Gastrocnemius medialis (tissue), 4 donors: ENCODE data around the gene LRRC27. TPM values are rescaled to one million over a fixed set of nuclear protein-coding genes. Genes with fewer than 3 reads are reported as not detected.

ENCODE experiments used
- ATAC-seq, 2 donors: fragments of 150-250 bp; one replicate each; pipeline ENCODE4 v1.9.1; 2016
- DNase-seq, 2 donors: peaks; one replicate each; pipeline ENCODE4 v3.0.0-alpha.2; 2019
- H3K27ac ChIP-seq, 4 donors: fragments of 200-600 bp; sonication (generic); 1 replicate in 1 of 4; 2 replicates in 3 of 4; pipeline ENCODE4 v1.5.1; 2016 to 2018; ENCODE audit warnings: mild to moderate bottlenecking in 2 of 4, moderate library complexity in 1 of 4
- H3K27me3 ChIP-seq, 3 donors: fragments of 200-600 bp; sonication (generic) in 2 of 3; 1 replicate in 1 of 3; 2 replicates in 2 of 3; pipeline versions ENCODE4 v1.5.1 to v1.6.0; 2016 to 2019; ENCODE audit warnings: mild to moderate bottlenecking in 1 of 3, moderate library complexity in 1 of 3
- H3K36me3 ChIP-seq, 2 donors: fragments of 200-600 bp; sonication (generic) in 1 of 2; one replicate each; pipeline ENCODE4 v1.5.1; 2017 to 2018
- H3K4me1 ChIP-seq, 2 donors: fragments of 200-600 bp; sonication (generic) in 1 of 2; one replicate each; pipeline ENCODE4 v1.5.1; 2016 to 2017; ENCODE audit warnings: mild to moderate bottlenecking in 2 of 2
- H3K4me3 ChIP-seq, 4 donors: fragments of 200-600 bp; sonication (generic) in 3 of 4; 1 replicate in 1 of 4; 2 replicates in 3 of 4; pipeline ENCODE4 v1.5.1; 2016 to 2019; ENCODE audit warnings: mild to moderate bottlenecking in 2 of 4
- H3K9me3 ChIP-seq, 3 donors: fragments of 200-600 bp; sonication (generic) in 2 of 3; 1 replicate in 1 of 3; 2 replicates in 2 of 3; pipeline ENCODE4 v1.5.1; 2016 to 2019
- POLR2A ChIP-seq, 2 donors: fragments of 450-650 bp; IDR thresholded peaks; one replicate each; pipeline ENCODE4 v1.6.1; 2017; ENCODE audit warnings: antibody characterized with exemption in 2 of 2, mild to moderate bottlenecking in 2 of 2, moderate library complexity in 2 of 2
- in situ Hi-C, 4 donors: fragments of 200-750 bp; cut with MboI; loops; one replicate each; pipeline versions ENCODE4 v1.15.0 to v1.8.0; 2017; ENCODE audit warnings: low sequenced_read_pairs in 4 of 4
- intact Hi-C: fragments of 100-400 bp; cut with DNase I; formaldehyde crosslinking; loops from one replicate; pipeline ENCODE4 v1.15.1; 2023; ENCODE audit warnings: low total_unique reads
- total RNA-seq, 4 donors: library from RNA; depleted of rRNA; stranded (reverse); fragments of >200 nt; gene quantifications; one replicate each; pipeline versions ENCODE4 v1.1.0 to v1.2.3, GENCODE V29; 2016
- TF ChIP-seq, protein P1 (sequence below), 5 experiments: fragments of 450-650 bp in 3 of 5; fragments of 200-600 bp in 2 of 5; sonication (generic) in 2 of 5; IDR thresholded peaks in 4 of 5; conservative IDR thresholded peaks in 1 of 5; 1 replicate in 4 of 5; 2 replicates in 1 of 5; pipeline ENCODE4 v1.5.1; 2016 to 2019; ENCODE audit warnings: antibody characterized with exemption in 5 of 5, mild to moderate bottlenecking in 3 of 5, moderate library complexity in 3 of 5

Gene LRRC27
- total RNA-seq, 4 donors from 2014 or later, result 1.0 to 7.0 (median 4.1) TPM

DNA sequence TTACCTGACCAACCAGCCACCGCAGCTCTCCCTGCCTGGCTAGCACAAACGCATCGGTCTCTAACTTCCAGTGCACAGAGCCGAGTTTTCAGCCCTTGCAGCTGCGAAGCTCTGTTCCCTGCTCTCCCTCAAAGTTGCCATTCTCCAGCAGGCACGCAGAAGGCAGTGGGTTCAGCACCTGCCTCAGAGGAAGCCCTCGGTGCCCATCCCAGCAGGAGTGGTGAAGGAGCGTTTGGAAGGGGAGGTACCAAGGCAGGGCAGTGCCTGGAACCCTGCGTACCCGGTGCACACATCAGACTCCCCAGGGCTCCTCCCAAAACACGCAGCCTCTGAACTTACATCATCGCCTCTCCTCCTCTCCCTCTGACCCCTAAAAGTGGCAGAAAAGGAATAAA, 22.5 kb upstream of the LRRC27 start:
- intact Hi-C loops, result no loop called here

DNA sequence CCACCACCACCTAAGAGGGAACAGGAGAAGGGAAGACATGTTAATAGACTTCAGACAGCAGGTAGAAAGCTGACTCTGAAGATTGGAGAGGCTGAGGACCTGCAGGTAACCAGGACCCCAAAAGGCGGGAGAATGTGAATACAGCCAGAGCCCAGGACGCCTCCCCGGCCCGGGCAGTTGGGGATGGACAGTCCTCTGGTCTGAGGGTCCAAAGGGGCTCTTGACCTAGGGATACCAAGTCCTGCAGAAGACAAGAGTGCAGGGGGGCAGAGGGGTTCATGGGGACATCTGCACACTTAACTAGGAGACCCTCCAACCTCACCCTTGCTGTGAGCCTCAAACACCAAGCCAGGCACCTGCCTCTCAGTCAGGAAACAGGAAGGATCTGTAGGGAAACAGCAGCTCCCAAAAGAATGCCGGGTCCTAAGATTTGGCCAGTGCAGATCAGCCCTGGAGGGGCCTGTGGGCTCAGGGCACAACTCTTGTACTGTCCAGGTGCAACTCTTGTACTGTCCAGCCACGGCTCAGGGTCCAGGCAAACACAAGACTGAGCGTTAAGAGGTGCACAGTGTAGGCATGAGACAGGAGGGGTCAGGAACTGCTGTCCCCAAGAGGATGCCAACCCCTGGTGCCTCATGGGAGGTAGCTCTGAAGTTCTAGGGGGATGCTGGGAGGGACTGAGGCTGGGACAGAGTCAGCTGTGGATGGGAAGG, 22.0 kb upstream of the LRRC27 start:
- in situ Hi-C loops (no loop called here), intact Hi-C loops (no loop called here)
- Histone ChIP-seq H3K4me3 (no peak overlapping the region), H3K27ac (no peak overlapping the region), H3K27me3 (peaks cover 7 to 12% (median 12%) of the 10 kb centered on the region in 3 donors), H3K36me3 (no peaks in the 10 kb centered on the region), H3K9me3 (no peaks in the 10 kb centered on the region), H3K4me1 (peaks cover 0 to 14% of the 10 kb centered on the region in 2 donors)
- ATAC-seq (no peak), DNase-seq (no peak)
- TF ChIP-seq, protein P1, sequence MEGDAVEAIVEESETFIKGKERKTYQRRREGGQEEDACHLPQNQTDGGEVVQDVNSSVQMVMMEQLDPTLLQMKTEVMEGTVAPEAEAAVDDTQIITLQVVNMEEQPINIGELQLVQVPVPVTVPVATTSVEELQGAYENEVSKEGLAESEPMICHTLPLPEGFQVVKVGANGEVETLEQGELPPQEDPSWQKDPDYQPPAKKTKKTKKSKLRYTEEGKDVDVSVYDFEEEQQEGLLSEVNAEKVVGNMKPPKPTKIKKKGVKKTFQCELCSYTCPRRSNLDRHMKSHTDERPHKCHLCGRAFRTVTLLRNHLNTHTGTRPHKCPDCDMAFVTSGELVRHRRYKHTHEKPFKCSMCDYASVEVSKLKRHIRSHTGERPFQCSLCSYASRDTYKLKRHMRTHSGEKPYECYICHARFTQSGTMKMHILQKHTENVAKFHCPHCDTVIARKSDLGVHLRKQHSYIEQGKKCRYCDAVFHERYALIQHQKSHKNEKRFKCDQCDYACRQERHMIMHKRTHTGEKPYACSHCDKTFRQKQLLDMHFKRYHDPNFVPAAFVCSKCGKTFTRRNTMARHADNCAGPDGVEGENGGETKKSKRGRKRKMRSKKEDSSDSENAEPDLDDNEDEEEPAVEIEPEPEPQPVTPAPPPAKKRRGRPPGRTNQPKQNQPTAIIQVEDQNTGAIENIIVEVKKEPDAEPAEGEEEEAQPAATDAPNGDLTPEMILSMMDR (IDR thresholded peaks at IDR 0.05 in 4 of 5, conservative IDR thresholded peaks at IDR 0.05 in 1 of 5), result no peak
- TF ChIP-seq POLR2A (IDR thresholded peaks at IDR 0.05), result no peak

More for the DNA sequence above, 22.5 kb upstream of the LRRC27 start:
- ATAC-seq, result no peak
- Histone ChIP-seq H3K36me3 (no peaks in the 10 kb centered on the region), H3K4me3 (peak overlapping the region in 1 of 4 donors; percentile 89), H3K27me3 (peaks cover 7 to 14% (median 12%) of the 10 kb centered on the region in 3 donors), H3K4me1 (peaks cover 0 to 14% of the 10 kb centered on the region in 2 donors), H3K27ac (no peak overlapping the region), H3K9me3 (no peaks in the 10 kb centered on the region)
- in situ Hi-C loops, result no loop called here
- no peak for TF ChIP-seq POLR2A (IDR thresholded peaks at IDR 0.05)
- TF ChIP-seq, protein P1 (IDR thresholded peaks at IDR 0.05 in 4 of 5, conservative IDR thresholded peaks at IDR 0.05 in 1 of 5), result no peak
- DNase-seq, result no peak

DNA sequence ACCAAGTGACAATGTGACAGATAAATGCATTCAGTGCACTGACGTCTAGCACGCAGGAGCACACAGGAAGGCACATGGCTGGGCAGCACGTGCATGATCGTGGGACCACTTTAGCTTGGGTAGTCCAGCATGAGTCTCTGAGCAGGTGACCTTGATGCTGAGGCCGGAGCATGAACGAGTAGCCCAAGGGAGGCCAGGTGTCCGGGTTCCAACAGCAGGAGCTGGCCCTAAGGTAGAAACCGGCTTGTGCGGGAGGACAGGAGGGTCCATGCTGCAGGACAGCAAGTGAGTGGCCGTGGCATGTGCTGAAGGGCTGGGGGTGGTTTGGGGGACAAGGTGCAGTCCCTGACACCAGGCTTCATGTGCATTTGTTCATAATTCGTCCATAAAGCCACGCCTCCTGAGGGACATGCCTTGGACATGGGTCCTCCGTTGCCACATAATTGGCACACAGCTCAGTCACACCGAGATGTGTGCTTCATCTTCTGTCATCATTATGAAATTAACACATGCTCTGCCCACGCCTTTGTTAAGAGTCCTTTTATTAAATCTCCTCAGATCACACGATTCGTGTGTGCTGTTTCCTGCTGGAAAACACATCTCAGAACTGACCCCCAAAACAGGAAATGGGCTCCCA, 21.2 kb upstream of the LRRC27 start:
- intact Hi-C loops (no loop called here), in situ Hi-C loops (no loop called here)
- H3K36me3 ChIP-seq, result no peaks in the 10 kb centered on the region
- no peak overlapping the region for H3K27ac ChIP-seq
- H3K9me3 ChIP-seq, result no peaks in the 10 kb centered on the region
- H3K4me3 ChIP-seq, result no peak overlapping the region
- peaks cover 5 to 8% (median 7%) of the 10 kb centered on the region in 3 donors for H3K27me3 ChIP-seq
- TF ChIP-seq POLR2A (IDR thresholded peaks at IDR 0.05), result no peak
- TF ChIP-seq, protein P1 (IDR thresholded peaks at IDR 0.05 in 4 of 5, conservative IDR thresholded peaks at IDR 0.05 in 1 of 5), result no peak
- ATAC-seq (no peak), DNase-seq (no peak)
- H3K4me1 ChIP-seq, result peaks cover 0 to 14% of the 10 kb centered on the region in 2 donors

DNA sequence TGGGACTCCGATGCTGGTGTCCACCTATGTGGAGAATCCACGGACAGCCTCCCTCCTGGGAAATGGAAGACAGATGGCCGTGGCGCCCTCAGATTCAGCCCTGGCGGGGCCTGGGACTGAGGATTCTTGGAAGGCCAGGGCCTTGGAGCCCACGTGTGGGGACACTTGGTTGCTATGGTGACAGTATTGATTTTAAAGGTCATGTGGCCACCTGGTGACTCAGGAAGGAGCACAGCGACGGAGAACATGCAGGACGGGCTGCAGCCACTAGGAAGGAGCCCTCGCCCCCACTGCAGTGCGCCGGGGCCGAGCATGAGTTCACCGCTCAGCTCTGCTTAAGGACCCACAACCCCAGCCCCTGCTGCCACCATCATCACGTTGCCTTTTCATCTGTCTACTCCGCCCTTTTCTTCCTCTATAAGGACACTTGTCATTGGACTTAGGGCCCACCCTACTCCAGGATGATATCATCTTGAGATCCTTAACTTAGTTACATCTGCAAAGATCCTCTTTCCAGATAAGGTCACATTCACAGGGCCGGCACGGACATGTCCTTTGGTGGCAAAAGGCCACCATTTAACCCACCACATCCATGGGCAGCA, 20.6 kb upstream of the LRRC27 start:
- TF ChIP-seq, protein P1 (IDR thresholded peaks at IDR 0.05 in 4 of 5, conservative IDR thresholded peaks at IDR 0.05 in 1 of 5), result no peak
- no peak for TF ChIP-seq POLR2A (IDR thresholded peaks at IDR 0.05)
- Histone ChIP-seq H3K27me3 (peaks cover 3 to 6% (median 4%) of the 10 kb centered on the region in 3 donors), H3K4me1 (peaks cover 0 to 13% of the 10 kb centered on the region in 2 donors), H3K36me3 (no peaks in the 10 kb centered on the region), H3K9me3 (no peaks in the 10 kb centered on the region), H3K27ac (no peak overlapping the region), H3K4me3 (no peak overlapping the region)
- intact Hi-C loops (no loop called here), in situ Hi-C loops (no loop called here)
- ATAC-seq, result no peak
- no peak for DNase-seq
